HG02852 (cell line): ENCODE measurements around the gene SLC35A2.

Source experiments
- ATAC-seq: cut with Tn5 transposase; IDR thresholded peaks from one replicate; pipeline ENCODE4 v1.9.1; 2021; ENCODE audit warnings: mild to moderate bottlenecking, moderate library complexity; ENCODE audit not compliant: unreplicated experiment

SLC35A2 gene

DNA sequence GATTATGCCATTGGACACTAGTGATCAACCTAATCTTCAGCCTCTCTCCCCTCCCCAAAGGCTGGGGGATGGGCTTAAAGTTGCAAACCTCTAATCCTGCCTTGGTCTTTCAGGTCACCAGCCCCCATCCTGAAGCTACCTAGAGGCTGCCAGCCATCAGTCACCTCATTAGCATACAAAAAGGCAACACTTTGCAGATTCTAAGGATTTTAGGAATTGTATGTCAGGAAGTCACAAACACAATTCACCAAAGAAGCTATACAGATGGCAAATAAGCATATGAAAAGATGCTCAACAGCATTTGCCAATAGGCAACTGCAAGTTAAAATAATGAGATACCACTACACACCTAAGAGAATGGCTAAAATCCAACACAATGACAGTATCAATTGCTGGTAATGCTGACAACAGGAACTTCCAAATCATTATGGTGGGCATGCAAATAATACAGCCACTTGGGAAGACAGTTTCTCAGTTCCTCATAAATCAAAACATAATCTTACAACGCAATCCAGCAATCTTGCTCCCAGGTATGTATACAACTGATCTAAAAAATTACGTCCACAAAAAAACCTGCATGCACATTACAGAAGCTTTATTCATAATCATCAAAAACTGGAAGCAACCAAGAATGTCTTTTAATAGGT is 16.4 kb upstream of the SLC35A2 start:
- ATAC-seq, result no peak

DNA sequence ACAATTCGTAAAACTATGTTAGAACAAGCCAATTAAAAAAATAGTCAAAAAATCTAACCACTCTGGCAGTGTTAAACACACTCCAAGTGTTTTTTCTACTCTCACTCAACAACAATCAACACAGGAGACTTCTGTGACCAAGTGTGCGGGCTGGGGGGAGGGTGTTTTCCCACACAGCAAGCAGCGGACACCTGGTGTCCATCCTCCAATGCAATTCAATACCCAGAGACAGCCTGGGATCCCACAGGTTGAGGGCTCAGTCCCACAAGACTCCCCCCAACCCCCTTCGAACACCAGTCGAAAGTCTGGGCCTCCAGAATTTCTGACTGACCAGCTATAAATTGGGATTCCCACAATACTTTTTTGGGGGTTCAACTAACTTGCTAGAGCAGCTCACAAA is 15.7 kb upstream of the SLC35A2 start:
- no peak for ATAC-seq

DNA sequence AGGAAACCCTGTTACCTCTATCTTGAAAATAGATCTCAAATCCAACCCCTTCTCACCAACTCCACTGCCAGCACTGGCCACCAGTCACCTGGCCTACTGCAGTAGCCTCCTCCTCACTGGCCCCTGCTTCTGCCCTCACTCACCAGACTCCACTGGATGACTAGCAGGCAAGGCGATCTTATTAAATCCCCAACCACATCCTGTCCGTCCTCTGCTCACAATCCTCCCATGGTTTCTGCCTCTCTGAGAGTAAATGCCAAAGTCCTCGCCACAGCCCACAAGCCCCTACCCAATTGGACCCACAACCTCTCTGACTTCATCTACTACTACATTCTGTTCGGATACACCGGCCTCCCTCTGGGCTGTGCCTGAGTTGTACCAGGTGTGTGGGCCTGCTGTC is 12.8 kb upstream of the SLC35A2 start:
- ATAC-seq, result no peak

GRCh38 chrX:48923771-48924170 is 12.3 kb upstream of the SLC35A2 start:
- ATAC-seq, result no peak

DNA sequence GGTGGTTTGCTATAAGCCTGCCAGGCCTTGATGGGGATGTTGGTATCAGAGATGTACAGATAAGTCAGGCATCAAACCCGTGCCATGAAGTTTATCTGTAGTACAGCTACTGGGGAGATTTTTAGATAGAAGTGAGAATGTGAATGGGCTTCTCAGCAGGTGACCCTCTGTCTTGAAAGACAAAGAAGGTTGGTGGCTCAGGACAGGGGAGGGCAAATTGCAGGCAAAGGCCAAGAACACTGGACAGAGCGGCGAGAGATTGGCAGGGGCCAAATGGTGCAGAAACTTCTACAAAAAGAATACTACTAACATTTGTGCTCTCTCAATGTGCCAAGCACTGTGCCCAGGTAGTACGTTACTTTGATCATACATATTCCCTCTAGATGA is 9.3 kb upstream of the SLC35A2 start:
- no peak for ATAC-seq

- ATAC-seq, result no peak
Measured at GRCh38 chrX:48919947-48920717, 8.7 kb upstream of the SLC35A2 start.

DNA sequence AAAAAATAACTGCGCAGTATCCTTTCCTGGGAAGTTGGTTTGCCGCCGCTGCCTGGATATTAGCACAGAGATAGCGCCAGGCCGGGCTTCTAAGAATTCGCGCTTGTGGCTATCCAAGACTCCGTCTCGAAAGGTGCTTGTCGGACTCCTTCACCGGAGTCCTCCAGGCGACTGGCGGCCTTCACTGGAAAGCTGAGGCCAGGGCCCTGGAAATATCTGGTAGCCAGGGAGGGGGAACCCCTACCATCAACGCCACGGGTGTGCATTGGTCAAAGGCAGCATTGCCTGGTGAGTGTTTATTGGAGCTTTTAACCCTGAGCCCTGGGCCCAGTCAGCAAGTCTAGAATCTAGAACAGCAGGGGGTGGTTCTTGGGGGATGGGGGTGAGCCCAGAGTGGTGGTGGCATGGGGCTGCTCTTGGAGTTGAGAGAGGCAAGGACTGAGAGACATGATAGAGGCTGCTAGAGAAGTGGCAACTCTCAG is 8.0 kb upstream of the SLC35A2 start:
- no peak for ATAC-seq

GRCh38 chrX:48918643-48919340 is 7.3 kb upstream of the SLC35A2 start, which contains the start of gene PIM2:
PIM2 (minus strand) TSS chrX:48919024; CDS start chrX:48918834, 190 bp downstream.
- peak; percentile 74 for ATAC-seq

GRCh38 chrX:48918301-48918642 is 6.8 kb upstream of the SLC35A2 start:
- ATAC-seq, result no peak

- peak; percentile 39 for ATAC-seq
Measured at GRCh38 chrX:48917139-48918001, 5.9 kb upstream of the SLC35A2 start.

- ATAC-seq, result no peak
Measured at GRCh38 chrX:48914593-48915493, 3.4 kb upstream of the SLC35A2 start.

- no peak for ATAC-seq
Measured at GRCh38 chrX:48913605-48914366, 2.3 kb upstream of the SLC35A2 start.

- no peak for ATAC-seq
Measured at GRCh38 chrX:48910926-48911411, 477 bp downstream of the SLC35A2 start.

DNA sequence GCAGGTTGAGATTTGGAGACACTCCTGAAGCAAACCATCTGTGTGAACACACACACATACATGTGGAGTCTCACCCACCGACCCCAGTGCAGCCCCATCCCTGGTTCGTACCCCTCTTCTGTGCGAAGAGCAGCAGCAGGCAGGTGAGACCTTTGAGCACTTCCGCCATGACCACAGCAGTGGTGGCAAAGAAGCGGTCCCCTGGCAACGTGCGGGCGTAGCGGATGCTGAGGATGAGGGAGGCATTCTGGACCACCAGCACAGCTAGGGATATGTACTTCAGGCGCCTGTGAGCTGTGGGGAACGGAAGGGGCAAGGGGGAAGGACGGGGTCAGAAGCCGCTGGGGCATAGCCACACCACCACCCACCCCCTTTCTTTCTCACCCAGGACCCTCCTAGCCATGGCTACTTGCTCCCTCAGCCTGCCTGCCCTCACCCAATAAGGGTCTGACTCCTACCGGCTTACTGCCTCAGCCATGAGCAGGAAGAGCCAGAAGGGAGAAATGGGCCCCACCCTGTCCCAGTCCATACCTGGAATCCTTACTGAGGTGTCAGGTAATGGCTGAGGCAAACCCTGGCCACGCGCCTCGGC is 1.6 kb downstream of the SLC35A2 start:
- ATAC-seq, result no peak

DNA sequence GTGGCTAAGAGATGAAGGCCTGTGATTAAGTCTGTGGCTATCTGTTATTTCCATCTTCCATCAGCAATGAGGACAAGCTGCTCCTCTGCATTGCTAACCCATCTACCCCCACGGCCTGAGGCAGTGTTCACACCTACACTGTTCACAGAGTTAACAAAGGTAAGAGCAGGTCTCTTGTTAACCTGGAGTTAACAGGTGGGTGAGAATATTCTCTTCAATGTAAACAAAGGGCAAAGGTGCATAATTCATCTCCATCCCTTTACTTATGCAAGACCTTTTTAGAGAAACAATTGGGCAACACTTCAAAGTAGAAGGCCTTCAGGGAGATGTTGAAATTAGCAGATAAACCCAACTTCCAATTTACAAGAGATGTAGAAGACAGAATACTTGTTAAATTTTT is 2.8 kb downstream of the SLC35A2 start:
- ATAC-seq, result no peak

GRCh38 chrX:48905090-48905790 is 6.2 kb downstream of the SLC35A2 start:
- ATAC-seq, result no peak

- ATAC-seq, result no peak
Measured at GRCh38 chrX:48904626-48905025, 6.8 kb downstream of the SLC35A2 start.

GRCh38 chrX:48904180-48904579 is 7.3 kb downstream of the SLC35A2 start:
- ATAC-seq, result no peak
